LNCAP (cell line): ENCODE measurements around the gene TAOK3.

Source experiments
- TF ChIP-seq, protein P1 (sequence below): fragments of 450-650 bp; IDR thresholded peaks from 2 replicates; pipeline ENCODE4 v1.5.1; 2017; ENCODE audit warnings: mild to moderate bottlenecking

TAOK3 gene

GRCh38 chr12:118237908-118238307 is 134.8 kb downstream of the TAOK3 start:
- TF ChIP-seq, protein P1, sequence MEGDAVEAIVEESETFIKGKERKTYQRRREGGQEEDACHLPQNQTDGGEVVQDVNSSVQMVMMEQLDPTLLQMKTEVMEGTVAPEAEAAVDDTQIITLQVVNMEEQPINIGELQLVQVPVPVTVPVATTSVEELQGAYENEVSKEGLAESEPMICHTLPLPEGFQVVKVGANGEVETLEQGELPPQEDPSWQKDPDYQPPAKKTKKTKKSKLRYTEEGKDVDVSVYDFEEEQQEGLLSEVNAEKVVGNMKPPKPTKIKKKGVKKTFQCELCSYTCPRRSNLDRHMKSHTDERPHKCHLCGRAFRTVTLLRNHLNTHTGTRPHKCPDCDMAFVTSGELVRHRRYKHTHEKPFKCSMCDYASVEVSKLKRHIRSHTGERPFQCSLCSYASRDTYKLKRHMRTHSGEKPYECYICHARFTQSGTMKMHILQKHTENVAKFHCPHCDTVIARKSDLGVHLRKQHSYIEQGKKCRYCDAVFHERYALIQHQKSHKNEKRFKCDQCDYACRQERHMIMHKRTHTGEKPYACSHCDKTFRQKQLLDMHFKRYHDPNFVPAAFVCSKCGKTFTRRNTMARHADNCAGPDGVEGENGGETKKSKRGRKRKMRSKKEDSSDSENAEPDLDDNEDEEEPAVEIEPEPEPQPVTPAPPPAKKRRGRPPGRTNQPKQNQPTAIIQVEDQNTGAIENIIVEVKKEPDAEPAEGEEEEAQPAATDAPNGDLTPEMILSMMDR, result no peak

DNA sequence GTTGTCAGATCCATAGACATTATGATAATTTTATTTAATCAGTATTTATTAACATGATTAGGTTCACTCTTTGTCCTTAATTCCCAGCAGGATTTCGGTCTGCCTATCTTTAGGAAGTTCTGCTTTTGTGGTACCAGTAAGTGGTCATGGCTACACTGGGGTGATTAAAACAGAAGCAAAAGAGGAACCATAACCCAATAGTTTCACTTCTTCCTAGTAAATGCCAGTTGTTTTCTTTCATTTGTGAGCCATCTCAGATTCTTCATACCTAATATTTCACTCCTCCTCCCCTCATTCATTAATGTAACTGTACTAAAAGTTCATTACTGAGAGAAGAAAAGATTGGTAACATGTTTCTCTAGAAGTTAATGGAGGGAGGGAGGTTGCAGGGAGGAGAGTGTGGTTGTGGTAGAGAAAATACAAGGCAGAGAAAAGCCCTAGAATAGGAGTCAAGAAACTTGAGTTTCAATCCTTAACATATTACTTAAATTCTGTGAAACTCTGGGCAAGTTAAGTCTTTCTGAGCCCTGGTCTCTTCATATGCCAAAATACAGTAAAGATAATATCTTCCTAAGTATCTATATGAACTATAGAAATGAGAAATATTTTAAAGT is 135.5 kb downstream of the TAOK3 start:
- TF ChIP-seq, protein P1, result no peak

DNA sequence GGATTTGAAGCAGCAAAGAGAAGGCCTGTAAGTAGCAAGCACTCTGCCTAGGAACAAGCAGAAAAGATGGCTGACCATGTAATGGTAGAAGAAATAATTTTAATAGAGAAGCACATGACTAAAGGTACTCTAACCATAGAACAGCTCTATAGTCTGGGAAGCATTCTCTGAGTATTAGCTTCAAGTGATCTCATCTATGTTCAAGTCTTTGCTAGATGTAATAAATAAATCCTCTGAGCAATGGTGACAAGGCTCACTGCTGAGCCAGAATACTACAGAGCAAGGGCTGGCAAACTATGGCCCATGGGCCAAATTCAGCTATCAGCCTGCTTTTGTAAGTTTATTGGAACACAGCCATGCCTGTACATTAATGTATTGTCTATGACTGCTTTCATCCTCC is 152.0 kb downstream of the TAOK3 start:
- TF ChIP-seq, protein P1, result no peak

DNA sequence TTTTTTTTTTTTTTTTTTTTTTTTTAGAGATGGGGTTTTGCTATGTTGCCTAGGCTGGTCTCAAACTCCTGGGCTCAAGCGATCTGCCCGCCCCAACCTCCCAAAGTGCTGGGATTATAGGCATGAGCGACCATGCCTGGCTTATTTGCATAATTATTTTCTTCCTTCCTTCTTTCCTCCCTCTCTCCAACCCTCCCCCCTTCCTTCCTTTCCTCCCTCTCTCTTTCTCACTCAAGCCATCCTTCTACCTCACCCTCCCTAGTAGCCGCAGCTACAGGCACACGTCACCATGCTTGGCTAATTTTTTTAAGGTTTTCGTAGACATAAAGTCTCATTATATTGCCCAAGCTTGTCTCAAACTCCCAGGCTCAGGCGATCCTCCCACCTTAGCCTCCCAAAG is 152.9 kb downstream of the TAOK3 start:
- TF ChIP-seq, protein P1, result no peak

- TF ChIP-seq, protein P1, result no peak
Observed at GRCh38 chr12:118219106-118219505, 153.6 kb downstream of the TAOK3 start.

DNA sequence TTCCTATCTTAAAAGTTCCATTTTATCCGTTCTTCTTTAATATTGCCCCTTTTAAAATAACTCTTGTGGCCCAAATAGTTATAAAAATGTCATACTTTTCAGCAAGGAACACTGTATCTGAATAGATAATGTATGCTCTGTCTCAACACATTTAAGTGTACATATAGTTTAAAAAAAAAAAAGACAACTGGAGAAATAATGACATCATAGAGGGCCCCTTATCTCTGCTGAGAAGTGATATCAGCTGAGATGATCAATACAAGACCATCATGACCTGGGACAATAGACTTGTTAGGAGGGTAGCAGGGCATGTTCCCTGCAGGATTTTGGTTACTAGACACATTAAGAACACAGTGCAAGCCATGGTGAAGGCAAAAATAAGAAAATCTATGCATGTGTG is 159.3 kb downstream of the TAOK3 start:
- TF ChIP-seq, protein P1, result no peak

DNA sequence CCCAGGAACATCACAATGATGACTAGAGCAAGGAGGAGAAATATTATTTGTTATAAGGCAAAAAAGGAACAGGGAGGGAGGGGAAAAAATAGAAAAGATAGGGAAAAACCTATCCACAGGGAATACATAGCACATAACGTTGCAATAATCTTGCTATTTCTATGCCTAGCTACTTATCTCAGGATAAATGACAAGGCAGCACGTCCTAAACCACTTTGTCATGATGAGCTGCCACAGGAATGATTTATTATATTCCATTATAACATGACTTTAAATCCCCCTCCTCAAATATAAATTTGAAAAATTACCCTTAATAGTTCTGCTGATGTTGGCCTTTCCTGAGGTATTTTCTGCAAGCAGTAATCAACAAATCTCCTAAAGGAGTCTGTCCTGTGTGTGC is 160.1 kb downstream of the TAOK3 start:
- TF ChIP-seq, protein P1, result no peak

- TF ChIP-seq, protein P1, result no peak
Observed at GRCh38 chr12:118206107-118206412, 166.6 kb downstream of the TAOK3 start.
